K562 (cell line): Measurements from ENCODE around the gene NNAT. TPM values are rescaled to one million over a fixed set of nuclear protein-coding genes. Genes with fewer than 3 reads are reported as not detected.

Source experiments
- ATAC-seq: fragments of 200-7000 bp; cut with Tn5 transposase; 3 replicates; pipeline ENCODE4 v1.9.1; 2020; ENCODE audit warnings: moderate library complexity
- BruUV-seq: library from RNA; stranded (reverse); fragments of 400-500 nt; replicated peaks from 2 replicates; lab custom pipeline; 2021; lab: Mats Ljungman, UMichigan
- CTCF ChIA-PET: fragments of 300-600 bp; formaldehyde crosslinking; extraction: SDS; loops from one replicate; lab custom pipeline; 2021; ENCODE audit warnings: low intra/inter-chr PET ratio; lab: Yijun Ruan, JAX
- POLR2A ChIA-PET: fragments of 300-600, 350-650 bp; sonication (Branson Sonifier 250); formaldehyde crosslinking; extraction: SDS; loops from one replicate; lab custom pipeline; 2021; ENCODE audit warnings: antibody characterized with exemption, inconsistent platforms; lab: Yijun Ruan, JAX
- DNase-seq, 4 experiments: peaks; one replicate each; pipeline versions ENCODE4 v3.0.0 to v3.0.0-alpha.2; 2011 to 2018; ENCODE audit warnings: low spot score in 3 of 4, mixed read lengths in 3 of 4; ENCODE audit errors: extremely low read depth in 1 of 4
- FAIRE-seq: peaks from 2 replicates; lab custom pipeline; 2011; peaks lifted over from hg19 to GRCh38; lab: Jason Lieb, UNC
- H2AFZ ChIP-seq: 2 replicates; pipeline ENCODE4 v1.6.0; 2011; ENCODE audit warnings: low read depth, low read length, control low read depth, inconsistent platforms
- H3K27ac ChIP-seq: fragments of 200-600 bp; 3 replicates; pipeline ENCODE4 v1.8.0; 2011; ENCODE audit warnings: low read depth, mild to moderate bottlenecking, control low read depth, inconsistent platforms, low read length, moderate library complexity, mixed read lengths; ENCODE audit errors: extremely low read depth
- H3K27me3 ChIP-seq, 2 experiments: fragments of 300-600 bp in 1 of 2; 2 replicates in 1 of 2; 3 replicates in 1 of 2; pipeline versions ENCODE4 v1.6.0 to v1.8.0; 2011; ENCODE audit warnings: inconsistent platforms in 2 of 2, low read length in 2 of 2, mild to moderate bottlenecking in 1 of 2, mixed read lengths in 1 of 2, moderate library complexity in 1 of 2; ENCODE audit not compliant: control insufficient read depth in 2 of 2, insufficient read depth in 2 of 2
- H3K36me3 ChIP-seq: fragments of 300-600 bp; 3 replicates; pipeline ENCODE4 v1.8.0; 2011; ENCODE audit warnings: mild to moderate bottlenecking, low read length, inconsistent platforms; ENCODE audit not compliant: control insufficient read depth, insufficient read depth
- H3K4me1 ChIP-seq, 2 experiments: fragments of 200-600 bp in 1 of 2; replicated peaks in 1 of 2; 2 replicates in 1 of 2; 3 replicates in 1 of 2; pipeline versions ENCODE4 v1.5.1 to v1.8.0; 2011; ENCODE audit warnings: inconsistent platforms in 2 of 2, low read length in 2 of 2, mild to moderate bottlenecking in 1 of 2, mixed read lengths in 1 of 2, moderate library complexity in 1 of 2; ENCODE audit not compliant: control insufficient read depth in 2 of 2, insufficient read depth in 2 of 2
- H3K4me2 ChIP-seq: 2 replicates; pipeline ENCODE4 v1.6.1; 2011; ENCODE audit warnings: low read length, control low read depth, inconsistent platforms, mixed read lengths; ENCODE audit not compliant: insufficient read depth
- H3K4me3 ChIP-seq: fragments of 200-600 bp; sonication (generic), shearing (Covaris generic); 2 replicates; pipeline ENCODE4 v1.5.1; 2016; ENCODE audit warnings: control low read depth, inconsistent platforms
- H3K79me2 ChIP-seq: fragments of 200-600 bp; 3 replicates; pipeline ENCODE4 v1.8.0; 2011; ENCODE audit warnings: low read length, inconsistent platforms; ENCODE audit not compliant: control insufficient read depth, insufficient read depth
- H3K9ac ChIP-seq, 2 experiments: 2 replicates each; pipeline versions ENCODE4 v1.6.0 to v1.6.1; 2011; ENCODE audit warnings: low read depth in 2 of 2, low read length in 2 of 2, control low read depth in 1 of 2, inconsistent platforms in 1 of 2, mild to moderate bottlenecking in 1 of 2, mixed read lengths in 1 of 2; ENCODE audit not compliant: insufficient read depth in 1 of 2
- H3K9me1 ChIP-seq: one replicate; pipeline ENCODE4 v1.6.0; 2011; ENCODE audit warnings: inconsistent platforms, mild to moderate bottlenecking, low read length, moderate library complexity; ENCODE audit not compliant: control insufficient read depth, insufficient read depth
- H3K9me3 ChIP-seq: replicated peaks from 2 replicates; pipeline ENCODE4 v1.5.1; 2011; ENCODE audit warnings: low read depth, low read length, inconsistent platforms; ENCODE audit not compliant: control insufficient read depth, insufficient read depth
- H4K20me1 ChIP-seq: replicated peaks from 2 replicates; pipeline ENCODE4 v1.6.1; 2011; ENCODE audit warnings: low read length, inconsistent platforms, mixed read lengths; ENCODE audit not compliant: control insufficient read depth, insufficient read depth
- NR2F6 ChIP-seq: fragments of 450-650 bp; formaldehyde crosslinking; IDR thresholded peaks from 2 replicates; pipeline ENCODE4 v1.4.0; 2020; ENCODE audit warnings: mild to moderate bottlenecking
- SMARCA5 ChIP-seq: fragments of 450-650 bp; IDR thresholded peaks from 2 replicates; pipeline ENCODE4 v1.6.1; 2016
- ZNF140 ChIP-seq: fragments of 250-450 bp; sonication (Bioruptor Pico); IDR thresholded peaks from 2 replicates; pipeline ENCODE4 v1.8.0; 2021; ENCODE audit warnings: moderate library complexity, mild to moderate bottlenecking, inconsistent platforms
- ZNF253 ChIP-seq: fragments of 250-450 bp; sonication (Bioruptor Pico); conservative IDR thresholded peaks from 2 replicates; pipeline ENCODE4 v1.6.1; 2021; ENCODE audit warnings: mild to moderate bottlenecking
- WGBS: fragments of 100-300 bp; shearing (Covaris generic); methylation state at CpG from one replicate; pipeline ENCODE4 v1.1.6; 2016; ENCODE audit warnings: low coverage, mixed read lengths; ENCODE audit not compliant: insufficient coverage; ENCODE audit errors: missing lambda C conversion rate; 5-methylcytosine and 5-hydroxymethylcytosine counted together
- in situ Hi-C: fragments of 300-500 bp; cut with MboI; formaldehyde crosslinking; loops from 4 replicates; pipeline ENCODE4 v1.15.0; 2018; ENCODE audit warnings: inconsistent platforms, mixed read lengths
- intact Hi-C: fragments of 100-400 bp; cut with micrococcal nuclease; formaldehyde crosslinking; loops from 2 replicates; pipeline ENCODE4 v1.14.2; 2022
- polyA plus RNA-seq, 8 experiments: library from polyadenylated mRNA; depleted of rRNA in 4 of 8; stranded (reverse) in 5 of 8; unstranded in 3 of 8; fragments of >200 nt; fragmentation: Nextera tagmentation in 2 of 8; fragmentation: Illumina TruSeq in 1 of 8; extraction: Ambion mirVana in 2 of 8; extraction: Trizol in 1 of 8; gene quantifications; 2 replicates each; pipeline versions ENCODE4 v1.2.1 to v1.2.3, GENCODE V29; 2011 to 2014; ENCODE audit warnings: inconsistent platforms in 1 of 8, missing spikeins in 1 of 8
- total RNA-seq, 7 experiments: library from RNA; depleted of rRNA in 6 of 7; stranded (reverse); fragments of >200 nt in 6 of 7; fragmentation: Illumina TruSeq in 2 of 7; extraction: Trizol in 2 of 7; gene quantifications; 2 replicates each; pipeline versions ENCODE4 v1.2.1 to v1.2.3, GENCODE V29; 2011 to 2021; ENCODE audit warnings: low replicate concordance in 1 of 7
- TF ChIP-seq, protein P1 (sequence below), 2 experiments: fragments of 450-650 bp in 1 of 2; IDR thresholded peaks; 2 replicates each; pipeline ENCODE4 v1.6.1; 2011 to 2017; ENCODE audit warnings: low read depth in 2 of 2, antibody characterized with exemption in 1 of 2, borderline replicate concordance in 1 of 2, low read length in 1 of 2, mild to moderate bottlenecking in 1 of 2, mixed read lengths in 1 of 2; ENCODE audit not compliant: control insufficient read depth in 1 of 2
- TF ChIP-seq, protein P2 (sequence below): fragments of 250-450 bp; sonication (Bioruptor Pico); IDR thresholded peaks from 2 replicates; pipeline ENCODE4 v1.5.0; 2021; ENCODE audit warnings: mild to moderate bottlenecking, borderline replicate concordance
- TF ChIP-seq, protein P3 (sequence below): fragments of 450-650 bp; IDR thresholded peaks from 2 replicates; pipeline ENCODE4 v1.6.1; 2016; ENCODE audit warnings: missing biosample characterization, missing genetic modification characterization
- TF ChIP-seq, protein P4 (sequence below): fragments of 450-650 bp; formaldehyde crosslinking; IDR thresholded peaks from 2 replicates; pipeline ENCODE4 v1.4.0; 2022; ENCODE audit warnings: missing genetic modification characterization

NNAT gene
- total and polyA plus RNA-seq, 9 of the 15 experiments (the other 6 are each of a cell fraction or from before 2014, with no cell fraction given): 0.13 TPM; not detected in 8

DNA sequence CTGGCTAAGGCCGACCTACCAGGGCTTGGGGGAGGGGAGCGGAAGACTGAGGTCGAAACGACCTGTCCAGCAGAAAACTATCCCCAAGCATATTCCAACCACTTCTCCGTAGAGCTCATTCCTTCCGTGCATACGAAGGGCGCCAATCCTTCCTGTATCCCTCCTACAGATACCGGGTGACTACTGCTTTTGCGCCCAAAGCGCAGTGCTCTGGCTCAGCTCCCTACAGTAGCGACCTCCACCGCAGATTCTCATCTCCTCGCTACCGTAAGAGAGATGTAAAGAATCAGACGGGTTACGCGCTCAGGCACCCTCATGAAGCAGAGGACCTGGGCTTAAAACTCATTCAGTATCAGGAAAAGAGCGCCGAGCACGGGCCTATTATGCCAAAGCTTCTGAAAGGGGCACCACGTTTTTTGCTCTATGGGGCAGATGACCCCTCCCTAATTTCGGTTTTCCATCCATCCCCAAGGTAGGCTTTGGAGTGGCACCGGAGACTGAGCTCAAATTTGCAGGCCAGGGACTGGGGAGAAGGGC is 563 bp upstream of the NNAT start:
- Histone ChIP-seq H3K36me3 (peaks cover 27% of the 10 kb centered on the region; the same call in 1 of the 3 replicates), H3K9me3 (no peaks in the 10 kb centered on the region; the same call in 1 of the 2 replicates), H2AFZ (no peak overlapping the region), H3K4me3 (no peak overlapping the region), H3K4me2 (no peak overlapping the region), H4K20me1 (no peaks in the 10 kb centered on the region; the same call in 1 of the 2 replicates), H3K27me3 (no peaks in the 10 kb centered on the region), H3K27ac (no peak overlapping the region), H3K9ac (no peak overlapping the region), H3K9me1 (peaks cover 4% of the 10 kb centered on the region), H3K4me1 (peaks cover 12 to 16% of the 10 kb centered on the region in 2 experiments), H3K79me2 (peaks cover 29% of the 10 kb centered on the region)
- 94% methylated on average over 23 of the region's 24 CpGs for WGBS
- no TSS peak for BruUV-seq
- DNase-seq (no peak), FAIRE-seq (no peak), ATAC-seq (no peak)
- in situ Hi-C loops (no loop called here), intact Hi-C loops (no loop called here)
- CTCF ChIA-PET: no interaction called here
- no peak for TF ChIP-seq ZNF253 (CRISPR knock-in tag)
- TF ChIP-seq, protein P1, sequence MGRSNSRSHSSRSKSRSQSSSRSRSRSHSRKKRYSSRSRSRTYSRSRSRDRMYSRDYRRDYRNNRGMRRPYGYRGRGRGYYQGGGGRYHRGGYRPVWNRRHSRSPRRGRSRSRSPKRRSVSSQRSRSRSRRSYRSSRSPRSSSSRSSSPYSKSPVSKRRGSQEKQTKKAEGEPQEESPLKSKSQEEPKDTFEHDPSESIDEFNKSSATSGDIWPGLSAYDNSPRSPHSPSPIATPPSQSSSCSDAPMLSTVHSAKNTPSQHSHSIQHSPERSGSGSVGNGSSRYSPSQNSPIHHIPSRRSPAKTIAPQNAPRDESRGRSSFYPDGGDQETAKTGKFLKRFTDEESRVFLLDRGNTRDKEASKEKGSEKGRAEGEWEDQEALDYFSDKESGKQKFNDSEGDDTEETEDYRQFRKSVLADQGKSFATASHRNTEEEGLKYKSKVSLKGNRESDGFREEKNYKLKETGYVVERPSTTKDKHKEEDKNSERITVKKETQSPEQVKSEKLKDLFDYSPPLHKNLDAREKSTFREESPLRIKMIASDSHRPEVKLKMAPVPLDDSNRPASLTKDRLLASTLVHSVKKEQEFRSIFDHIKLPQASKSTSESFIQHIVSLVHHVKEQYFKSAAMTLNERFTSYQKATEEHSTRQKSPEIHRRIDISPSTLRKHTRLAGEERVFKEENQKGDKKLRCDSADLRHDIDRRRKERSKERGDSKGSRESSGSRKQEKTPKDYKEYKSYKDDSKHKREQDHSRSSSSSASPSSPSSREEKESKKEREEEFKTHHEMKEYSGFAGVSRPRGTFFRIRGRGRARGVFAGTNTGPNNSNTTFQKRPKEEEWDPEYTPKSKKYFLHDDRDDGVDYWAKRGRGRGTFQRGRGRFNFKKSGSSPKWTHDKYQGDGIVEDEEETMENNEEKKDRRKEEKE (IDR thresholded peaks at IDR 0.05; ENCODE audit: borderline replicate concordance in 1 of 2, control insufficient read depth in 1 of 2, low read depth in 2 of 2, low read length in 1 of 2): no peak
- TF ChIP-seq SMARCA5: no peak
- TF ChIP-seq, protein P2, sequence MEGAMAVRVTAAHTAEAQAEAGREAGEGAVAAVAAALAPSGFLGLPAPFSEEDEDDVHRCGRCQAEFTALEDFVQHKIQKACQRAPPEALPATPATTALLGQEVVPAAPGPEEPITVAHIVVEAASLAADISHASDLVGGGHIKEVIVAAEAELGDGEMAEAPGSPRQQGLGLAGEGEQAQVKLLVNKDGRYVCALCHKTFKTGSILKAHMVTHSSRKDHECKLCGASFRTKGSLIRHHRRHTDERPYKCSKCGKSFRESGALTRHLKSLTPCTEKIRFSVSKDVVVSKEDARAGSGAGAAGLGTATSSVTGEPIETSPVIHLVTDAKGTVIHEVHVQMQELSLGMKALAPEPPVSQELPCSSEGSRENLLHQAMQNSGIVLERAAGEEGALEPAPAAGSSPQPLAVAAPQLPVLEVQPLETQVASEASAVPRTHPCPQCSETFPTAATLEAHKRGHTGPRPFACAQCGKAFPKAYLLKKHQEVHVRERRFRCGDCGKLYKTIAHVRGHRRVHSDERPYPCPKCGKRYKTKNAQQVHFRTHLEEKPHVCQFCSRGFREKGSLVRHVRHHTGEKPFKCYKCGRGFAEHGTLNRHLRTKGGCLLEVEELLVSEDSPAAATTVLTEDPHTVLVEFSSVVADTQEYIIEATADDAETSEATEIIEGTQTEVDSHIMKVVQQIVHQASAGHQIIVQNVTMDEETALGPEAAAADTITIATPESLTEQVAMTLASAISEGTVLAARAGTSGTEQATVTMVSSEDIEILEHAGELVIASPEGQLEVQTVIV (CRISPR knock-in tag): no peak
- TF ChIP-seq, protein P3, sequence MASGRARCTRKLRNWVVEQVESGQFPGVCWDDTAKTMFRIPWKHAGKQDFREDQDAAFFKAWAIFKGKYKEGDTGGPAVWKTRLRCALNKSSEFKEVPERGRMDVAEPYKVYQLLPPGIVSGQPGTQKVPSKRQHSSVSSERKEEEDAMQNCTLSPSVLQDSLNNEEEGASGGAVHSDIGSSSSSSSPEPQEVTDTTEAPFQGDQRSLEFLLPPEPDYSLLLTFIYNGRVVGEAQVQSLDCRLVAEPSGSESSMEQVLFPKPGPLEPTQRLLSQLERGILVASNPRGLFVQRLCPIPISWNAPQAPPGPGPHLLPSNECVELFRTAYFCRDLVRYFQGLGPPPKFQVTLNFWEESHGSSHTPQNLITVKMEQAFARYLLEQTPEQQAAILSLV: no peak
- no peak for TF ChIP-seq ZNF140 (CRISPR knock-in tag)
- TF ChIP-seq NR2F6 (CRISPR knock-in tag): no peak
- TF ChIP-seq, protein P4, sequence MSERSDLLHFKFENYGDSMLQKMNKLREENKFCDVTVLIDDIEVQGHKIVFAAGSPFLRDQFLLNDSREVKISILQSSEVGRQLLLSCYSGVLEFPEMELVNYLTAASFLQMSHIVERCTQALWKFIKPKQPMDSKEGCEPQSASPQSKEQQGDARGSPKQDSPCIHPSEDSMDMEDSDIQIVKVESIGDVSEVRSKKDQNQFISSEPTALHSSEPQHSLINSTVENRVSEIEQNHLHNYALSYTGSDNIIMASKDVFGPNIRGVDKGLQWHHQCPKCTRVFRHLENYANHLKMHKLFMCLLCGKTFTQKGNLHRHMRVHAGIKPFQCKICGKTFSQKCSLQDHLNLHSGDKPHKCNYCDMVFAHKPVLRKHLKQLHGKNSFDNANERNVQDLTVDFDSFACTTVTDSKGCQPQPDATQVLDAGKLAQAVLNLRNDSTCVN (CRISPR knock-in tag): no peak
- POLR2A ChIA-PET: no interaction called here
